Adipose tissue (tissue), 3 donors: ENCODE results near the gene STARD3NL. TPM values are rescaled to one million over a fixed set of nuclear protein-coding genes. Genes with fewer than 3 reads are reported as not detected.
"Not testable (repeated sequence)": the region's sequence is repeated elsewhere in the genome, so short reads cannot be mapped to it uniquely, and the experiment has no call there.

ENCODE experiments used
- H3K27ac ChIP-seq: one replicate; pipeline ENCODE4 v1.5.1; 2013; ENCODE audit warnings: low read depth, low read length
- WGBS, 3 donors: extraction: QIAGEN DNeasy Blood & Tissue Kit; methylation state at CpG; one replicate each; pipeline ENCODE4 v1.1.7; 2013; 5-methylcytosine and 5-hydroxymethylcytosine counted together
- polyA plus RNA-seq, 3 donors: library from polyadenylated mRNA; stranded (reverse); fragments of 200-250 nt; gene quantifications; one replicate each; pipeline ENCODE4 v1.2.3, GENCODE V29; 2013
- donor health status: healthy with polysubstance abuse.
- donor health status: Bipolar disorder and iron deficiency.
- donor health status: healthy.

Gene STARD3NL, protein sequence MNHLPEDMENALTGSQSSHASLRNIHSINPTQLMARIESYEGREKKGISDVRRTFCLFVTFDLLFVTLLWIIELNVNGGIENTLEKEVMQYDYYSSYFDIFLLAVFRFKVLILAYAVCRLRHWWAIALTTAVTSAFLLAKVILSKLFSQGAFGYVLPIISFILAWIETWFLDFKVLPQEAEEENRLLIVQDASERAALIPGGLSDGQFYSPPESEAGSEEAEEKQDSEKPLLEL
- polyA plus RNA-seq, result 10 to 100 TPM; 14.8 to 47.0 (median 31.3) TPM

DNA sequence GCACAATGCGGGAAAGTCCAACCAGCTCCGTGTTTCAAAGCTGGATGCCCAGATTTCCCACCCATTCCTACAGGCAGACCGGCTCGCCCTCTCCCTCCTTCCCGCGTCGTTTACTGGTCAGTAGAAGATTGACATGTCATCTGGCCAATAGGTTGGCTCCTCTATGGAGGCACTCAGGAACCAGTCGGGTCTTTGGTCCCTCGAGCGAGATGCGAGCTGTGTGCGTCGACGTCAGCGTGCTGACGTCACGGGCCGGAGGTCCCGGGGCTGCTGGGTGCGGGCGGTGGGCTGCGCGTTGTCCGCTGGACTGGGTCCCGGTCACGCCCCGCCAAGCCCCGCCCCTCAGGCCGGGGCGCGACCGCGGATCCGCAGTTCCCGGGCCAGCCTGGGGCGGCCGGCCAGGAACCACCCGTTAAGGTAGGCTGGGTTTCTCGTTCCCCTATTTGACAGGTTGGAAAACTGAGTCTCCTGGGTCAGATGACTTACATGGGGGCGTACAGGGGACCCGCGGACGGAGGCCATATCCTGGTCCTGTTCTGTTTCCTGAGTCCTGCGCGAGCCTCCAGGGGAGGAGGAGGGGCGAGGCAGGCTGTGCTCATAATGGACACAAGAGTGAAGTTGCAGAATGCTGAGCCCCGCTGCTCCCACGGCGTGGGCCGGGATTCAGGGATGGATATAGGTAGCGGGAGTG, at the start of gene STARD3NL:
Gene STARD3NL (plus strand): TSS at position 242 of the 691 bp plus-strand sequence. CDS start 29,260 bp downstream, outside the sequence.
- 0% methylated on average over 50 to 51 of the region's 51 CpGs for WGBS, 3 donors
- H3K27ac ChIP-seq, result peak within 1 kb of the TSS; percentile 72

DNA sequence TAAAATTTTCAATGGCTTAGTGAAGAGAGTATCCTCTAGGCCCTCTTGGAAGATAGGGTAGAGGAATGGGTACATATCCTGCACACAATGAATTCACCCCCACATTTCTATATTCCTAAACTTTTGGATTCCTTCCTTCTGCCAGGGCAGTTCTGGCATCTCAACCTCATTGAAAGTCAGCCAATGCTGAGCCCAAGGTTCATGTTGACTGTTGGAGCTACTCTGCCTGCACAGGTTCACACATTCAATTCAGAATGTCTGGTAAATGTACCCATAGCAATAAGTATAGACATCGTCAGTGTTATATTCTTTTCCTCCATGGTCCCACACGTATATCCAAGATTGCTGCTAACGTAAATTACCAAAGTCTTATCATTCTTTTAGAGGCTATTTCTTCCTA, 48.9 kb upstream of the STARD3NL start:
- WGBS, 3 donors, result 87 to 93% (median 88%) methylated on average over 3 of the region's 3 CpGs
- H3K27ac ChIP-seq, result no peak overlapping the region

DNA sequence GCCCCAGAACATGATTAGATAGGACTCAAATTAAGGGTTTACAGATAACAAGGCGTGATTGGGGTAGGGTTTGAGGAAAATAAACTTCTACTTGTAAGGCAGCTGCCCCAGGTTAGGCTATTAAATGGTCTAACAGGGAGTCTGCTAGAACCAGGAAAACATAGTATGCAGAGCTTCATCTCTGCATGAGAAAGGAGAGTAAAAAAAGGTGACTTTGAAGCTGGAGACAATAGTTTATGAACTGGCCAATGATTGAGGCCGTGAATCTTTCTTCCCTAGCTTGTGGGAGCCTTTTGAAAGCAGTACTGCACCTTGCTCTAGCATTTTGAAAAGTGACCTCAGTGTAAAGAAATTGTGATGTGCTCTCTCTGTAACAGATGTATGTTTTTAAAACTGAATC, 48.5 kb upstream of the STARD3NL start:
- 66 to 80% (median 80%) methylated on average over 2 of the region's 2 CpGs for WGBS, 3 donors
- no peak overlapping the region for H3K27ac ChIP-seq

DNA sequence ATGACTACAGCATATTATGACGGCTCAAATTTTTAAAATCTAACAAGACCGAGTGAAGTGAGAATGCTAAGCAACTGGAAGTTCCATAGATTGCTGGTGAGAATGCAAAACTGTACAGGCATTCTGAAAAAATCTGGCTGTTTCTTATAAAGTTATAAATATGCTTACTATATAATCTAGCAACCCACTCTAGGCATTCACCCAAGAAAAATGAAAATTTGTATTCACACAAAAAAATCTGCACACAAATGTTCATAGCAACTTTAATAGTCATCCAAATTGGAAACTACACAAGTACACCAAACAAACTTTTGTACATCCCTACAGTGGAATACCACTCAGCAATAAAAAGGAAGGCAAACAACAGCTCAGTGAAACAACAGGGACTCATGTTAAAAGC, 39.9 kb upstream of the STARD3NL start:
- 79 to 92% (median 90%) methylated on average over 2 of the region's 2 CpGs for WGBS, 3 donors
- H3K27ac ChIP-seq, result no peak overlapping the region

DNA sequence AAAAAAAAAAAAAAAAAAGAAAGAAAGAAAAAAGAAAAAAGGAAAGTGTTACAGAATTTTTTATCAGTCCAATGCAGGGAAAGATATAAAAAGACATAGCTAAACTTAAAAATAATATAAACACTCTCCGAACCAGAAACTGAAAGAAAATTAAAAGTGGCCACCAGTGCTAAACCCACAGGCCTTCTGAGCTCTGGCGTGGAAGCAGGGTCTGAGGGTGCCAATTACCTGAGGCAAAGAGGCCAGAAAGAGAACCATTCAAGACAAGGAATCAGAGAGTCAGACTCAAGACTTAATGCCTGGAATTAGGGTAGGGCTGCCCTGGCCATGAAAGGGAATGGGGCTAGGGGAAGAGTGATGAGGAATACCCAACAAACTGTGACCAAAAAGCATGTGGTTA, 36.9 kb upstream of the STARD3NL start:
- 85 to 87% (median 87%) methylated on average over 2 of the region's 2 CpGs for WGBS, 3 donors
- no peak overlapping the region for H3K27ac ChIP-seq

DNA sequence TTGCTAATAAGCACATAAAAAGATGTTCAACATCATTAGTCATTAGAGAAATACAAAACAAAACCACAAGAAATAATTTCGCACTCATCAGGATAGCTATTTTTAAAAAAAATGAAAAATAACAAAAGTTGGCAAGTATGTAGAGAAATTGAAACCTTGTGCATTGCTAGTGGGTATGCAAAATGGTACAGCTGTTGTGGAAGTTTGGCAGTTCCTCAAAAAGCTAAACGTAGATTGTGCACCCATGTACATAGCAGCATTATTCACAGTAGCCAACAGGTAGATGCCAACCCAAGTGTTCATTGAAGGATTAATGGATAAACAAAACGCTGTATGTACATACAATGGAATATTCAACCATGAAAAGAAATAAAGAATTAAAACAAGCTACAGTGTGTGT, 35.3 kb upstream of the STARD3NL start:
- WGBS, 3 donors, result 75 to 79% (median 78%) methylated on average over 3 of the region's 3 CpGs
- no peak overlapping the region for H3K27ac ChIP-seq

DNA sequence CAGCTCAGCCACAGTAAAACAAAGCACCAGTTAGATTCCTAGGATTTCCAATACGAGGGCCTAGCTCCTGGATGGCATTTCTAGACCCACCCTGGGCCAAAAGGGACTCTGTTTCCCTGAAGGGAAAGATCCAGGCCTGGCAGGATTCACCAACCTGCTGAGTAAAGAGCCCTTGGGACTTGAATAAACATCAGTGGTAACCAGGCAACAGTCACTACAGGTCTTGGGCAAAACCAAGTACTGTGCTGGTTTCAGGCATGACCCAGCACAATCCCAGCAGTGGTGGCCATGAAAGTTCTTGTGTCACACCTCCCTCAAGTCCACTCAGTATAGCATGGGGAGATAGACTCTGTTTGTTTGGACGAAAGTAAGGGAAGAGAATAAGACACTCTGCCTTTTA, 31.0 kb upstream of the STARD3NL start:
- no peak overlapping the region for H3K27ac ChIP-seq
- 59 to 80% (median 79%) methylated on average over 2 of the region's 2 CpGs for WGBS, 3 donors

DNA sequence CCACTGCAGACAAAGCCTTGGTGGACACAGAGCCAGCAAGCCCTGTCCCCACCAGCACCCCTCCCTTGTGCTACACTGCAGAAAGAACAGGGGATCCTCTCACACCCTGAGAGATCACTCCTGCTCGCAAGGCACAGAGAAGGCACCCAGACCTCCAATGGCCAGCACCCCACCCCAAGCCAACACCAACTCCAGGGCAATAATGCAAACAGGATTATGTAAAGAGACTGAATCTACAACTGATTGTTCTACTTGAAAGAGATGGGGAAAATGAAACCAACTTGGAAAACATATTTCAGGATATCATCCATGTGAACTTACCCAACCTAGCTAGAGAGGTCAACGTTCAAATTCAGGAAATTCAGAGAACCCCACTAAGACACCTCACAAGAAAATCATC, 26.5 kb upstream of the STARD3NL start:
- H3K27ac ChIP-seq, result no peak overlapping the region
- 69 to 78% (median 74%) methylated on average over 2 of the region's 2 CpGs for WGBS, 3 donors

DNA sequence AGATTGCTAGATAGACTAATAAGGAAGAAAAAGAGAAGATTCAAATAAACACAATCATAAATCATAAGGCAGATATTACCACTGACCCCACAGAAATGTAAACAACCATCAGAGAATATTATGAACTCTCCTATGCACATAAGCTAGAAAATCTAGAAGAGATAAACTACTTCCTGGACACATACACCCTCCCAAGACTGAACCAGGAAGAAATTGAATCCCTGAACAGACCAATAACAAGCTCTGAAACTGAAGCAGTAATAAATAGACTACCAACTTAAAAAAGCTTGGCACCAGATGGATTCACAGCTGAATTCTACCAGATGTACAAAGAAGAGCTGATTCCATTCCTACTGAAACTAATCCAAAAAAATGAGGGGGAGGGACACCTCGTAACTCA, 24.5 kb upstream of the STARD3NL start:
- H3K27ac ChIP-seq, result no peak overlapping the region
- WGBS, 3 donors, result 58 to 76% (median 67%) methylated on average over 1 of the region's 1 CpG

DNA sequence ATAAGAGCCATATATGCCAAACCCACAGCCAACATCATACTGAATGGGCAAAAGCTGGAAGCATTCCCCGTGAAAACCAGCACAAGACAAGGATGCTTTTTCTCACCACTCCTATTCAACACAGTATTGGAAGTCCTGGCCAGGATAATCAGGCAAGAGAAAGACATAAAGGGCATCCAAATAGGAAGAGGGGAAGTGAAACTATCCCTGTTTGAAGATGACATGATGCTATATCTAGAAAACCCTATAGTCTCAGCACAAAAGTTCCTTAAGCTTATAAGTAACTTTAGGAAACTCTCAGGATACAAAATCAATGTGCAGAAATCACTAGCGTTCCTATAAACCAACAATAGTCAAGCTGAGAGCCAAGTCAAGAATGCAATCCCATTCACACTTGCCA, 23.8 kb upstream of the STARD3NL start:
- H3K27ac ChIP-seq, result no peak overlapping the region
- 59 to 91% (median 72%) methylated on average over 2 of the region's 2 CpGs for WGBS, 3 donors

DNA sequence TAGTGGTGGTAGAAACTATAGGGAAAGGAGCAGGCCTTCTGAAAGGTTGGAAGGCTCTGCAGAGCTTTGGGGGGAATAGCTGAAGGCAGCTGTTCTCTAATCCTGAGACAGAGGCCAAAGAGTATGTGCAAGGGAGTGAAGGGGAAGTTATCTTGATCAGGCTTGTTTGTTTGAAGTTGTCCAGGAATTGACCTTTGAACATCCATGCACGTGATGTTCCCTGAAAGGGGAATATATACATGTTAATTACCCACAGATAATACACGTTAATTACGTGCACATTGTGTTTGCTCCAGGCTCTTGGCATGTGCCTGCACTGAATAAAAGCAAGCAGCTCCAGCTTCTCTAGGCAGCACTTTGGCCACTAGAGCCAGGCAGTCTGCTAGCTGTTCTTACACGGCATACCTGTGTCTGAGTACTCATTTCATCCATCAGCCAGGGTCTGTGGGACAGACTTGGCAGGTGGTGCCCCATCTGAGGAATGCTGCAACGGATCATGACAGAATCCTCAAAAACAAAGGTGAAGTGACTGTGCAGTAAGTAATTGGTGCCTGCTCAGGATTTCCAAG, 18.0 kb upstream of the STARD3NL start:
- WGBS, 3 donors, result 48 to 67% (median 61%) methylated on average over 5 of the region's 5 CpGs

DNA sequence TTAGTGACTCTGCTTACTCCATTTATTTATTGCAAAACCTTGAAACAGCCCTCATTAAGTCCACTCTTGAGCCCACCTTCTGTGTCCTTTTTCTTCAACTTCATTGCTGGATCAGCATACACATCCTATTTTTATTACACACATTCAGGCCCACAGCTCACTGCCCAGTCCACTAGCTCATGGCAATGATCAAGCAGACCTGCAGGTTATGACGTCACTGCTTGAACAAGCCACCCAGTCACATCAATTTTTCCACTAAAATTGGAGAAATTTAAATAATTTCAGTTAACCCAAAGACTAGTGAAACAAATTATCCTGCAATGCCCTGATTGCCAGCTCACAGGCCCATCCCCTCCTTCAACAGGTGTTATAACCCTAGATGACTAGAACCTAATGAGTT, 16.0 kb upstream of the STARD3NL start:
- whole genome bisulfite sequencing, 3 donors, result 78 to 85% (median 79%) methylated on average over 1 of the region's 1 CpG
- H3K27ac ChIP-seq, result no peak overlapping the region

More for the DNA sequence above, 18.0 kb upstream of the STARD3NL start:
- H3K27ac ChIP-seq, result no peak overlapping the region

DNA sequence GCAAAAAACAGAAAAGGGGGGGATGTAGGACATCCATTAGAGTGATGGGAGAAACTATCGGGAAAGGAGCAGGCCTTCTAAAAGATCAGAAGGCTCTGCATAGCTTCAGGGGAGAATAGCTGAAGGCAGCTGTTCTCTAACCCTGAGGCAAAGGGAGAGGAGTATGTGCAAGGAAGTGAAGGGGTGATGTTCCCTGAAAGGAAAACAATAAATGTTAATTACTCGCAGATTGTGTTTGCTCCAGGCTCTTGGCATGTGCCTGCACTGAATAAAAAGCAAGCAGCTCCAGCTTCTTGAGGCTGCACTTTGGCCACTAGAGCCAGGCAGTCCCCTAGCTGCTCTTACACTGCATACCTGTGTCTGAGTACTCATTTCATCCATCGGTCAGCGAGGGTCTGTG, 14.4 kb upstream of the STARD3NL start:
- 70 to 84% (median 79%) methylated on average over 4 of the region's 4 CpGs for WGBS, 3 donors
- H3K27ac ChIP-seq, result no peak overlapping the region

DNA sequence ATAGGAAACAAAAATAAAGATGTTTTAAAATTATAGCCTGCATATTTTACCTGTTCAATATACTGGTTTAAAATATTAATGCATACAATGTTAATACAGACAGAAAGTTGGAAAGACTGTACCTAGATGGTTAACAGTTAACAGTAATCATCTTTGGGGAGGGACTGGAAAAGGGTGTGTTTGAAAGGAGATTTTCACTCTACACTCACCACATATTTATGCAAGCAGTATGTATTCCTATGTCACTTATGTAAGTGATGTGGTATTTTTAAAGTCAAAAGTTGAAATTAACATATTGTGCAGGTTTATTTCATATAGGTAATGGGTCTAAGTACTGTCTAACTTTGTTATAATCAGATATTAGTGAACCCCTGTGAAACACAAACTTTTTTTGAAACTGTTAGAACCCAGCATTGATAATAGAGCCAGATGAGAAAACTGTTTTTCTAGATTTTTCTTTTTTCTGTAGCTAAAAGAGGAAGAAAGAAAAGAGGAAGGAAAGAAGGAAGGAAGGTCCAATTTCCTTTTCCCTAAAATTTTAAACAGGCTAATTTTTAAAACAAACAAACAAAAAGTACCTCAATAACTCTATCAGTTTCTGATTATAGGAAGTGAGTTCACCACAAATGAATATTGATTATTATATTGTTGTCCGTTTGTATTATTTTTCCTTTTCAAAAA, 9.0 kb upstream of the STARD3NL start:
- H3K27ac ChIP-seq, result no peak overlapping the region
- WGBS, 3 donors, result 60 to 82% (median 78%) methylated on average over 1 of the region's 1 CpG

DNA sequence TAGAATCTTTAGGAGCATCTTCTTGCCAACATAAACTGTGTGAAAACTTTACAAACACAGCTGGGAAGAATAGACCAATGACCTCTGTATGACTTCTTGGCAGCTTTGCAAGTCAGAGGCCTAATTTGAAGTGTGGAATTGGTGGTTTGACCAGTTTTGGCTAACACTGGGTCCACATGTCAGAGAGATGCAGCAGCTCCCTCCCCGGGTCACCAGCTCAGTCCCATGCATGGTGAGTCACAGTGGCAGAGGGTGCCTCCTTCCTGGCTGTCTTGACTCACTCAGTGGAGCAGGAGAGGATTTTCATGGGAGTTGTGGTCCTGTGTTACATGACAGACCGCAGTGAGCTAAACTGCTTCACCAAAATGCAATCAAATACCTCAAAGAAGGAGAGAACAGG, 8.2 kb upstream of the STARD3NL start:
- 66 to 81% (median 68%) methylated on average over 2 of the region's 2 CpGs for WGBS, 3 donors

DNA sequence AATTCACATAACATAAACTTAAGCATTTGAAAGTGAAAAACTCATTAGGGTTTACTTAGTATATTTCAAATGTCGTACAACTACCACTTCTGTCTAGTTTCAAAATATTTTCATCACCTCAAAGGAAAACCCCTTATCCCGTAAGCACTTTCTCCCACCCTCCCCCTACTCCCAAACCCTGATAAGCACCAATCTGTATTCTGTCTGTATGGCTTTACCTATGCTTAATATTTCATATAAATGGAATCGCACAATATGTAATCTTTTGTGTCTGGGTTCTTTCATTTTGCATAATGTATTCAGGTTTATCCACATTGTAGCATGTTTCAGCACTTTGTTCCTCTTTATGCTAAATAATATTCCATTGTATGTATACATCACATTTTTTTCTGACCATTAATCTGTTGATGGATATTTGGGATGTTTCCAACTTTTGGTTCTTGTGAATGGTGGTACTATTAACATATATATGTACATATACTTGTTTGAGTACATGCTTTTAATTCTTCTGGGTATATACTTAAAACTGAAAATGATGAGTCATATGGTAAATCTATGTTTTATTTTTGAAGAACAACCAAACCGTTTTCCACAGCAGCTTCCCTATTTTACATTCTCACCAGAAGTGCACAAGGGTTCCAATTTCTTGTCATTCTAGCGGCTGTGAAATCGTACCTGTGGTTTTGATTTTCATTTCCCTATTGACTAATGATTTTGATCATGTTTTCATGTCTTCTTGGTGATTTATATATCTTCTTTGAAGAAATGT, 6.2 kb upstream of the STARD3NL start:
- H3K27ac ChIP-seq, result no peak overlapping the region
- 55 to 72% (median 64%) methylated on average over 6 of the region's 6 CpGs for WGBS, 3 donors

More for the DNA sequence above, 8.2 kb upstream of the STARD3NL start:
- no peak overlapping the region for H3K27ac ChIP-seq

DNA sequence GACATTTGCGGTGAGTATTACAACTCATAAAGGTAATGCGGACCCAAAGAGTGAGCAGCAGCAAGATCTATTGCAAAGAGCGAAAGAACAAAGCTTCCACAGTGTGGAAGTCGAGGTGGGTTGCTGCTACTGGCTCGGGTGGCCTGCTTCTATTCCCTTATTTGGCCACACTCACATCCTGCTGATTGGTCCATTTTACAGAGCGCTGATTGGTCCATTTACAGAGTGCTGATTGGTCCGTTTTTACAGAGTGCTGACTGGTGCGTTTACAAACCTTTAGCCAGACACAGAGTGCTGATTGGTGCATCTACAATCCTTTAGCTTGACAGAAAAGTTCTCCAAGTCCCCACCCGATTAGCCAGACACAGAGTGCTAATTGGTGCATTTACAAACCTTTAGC, 2.5 kb upstream of the STARD3NL start:
- WGBS, 3 donors, result 89 to 96% (median 96%) methylated on average over 9 of the region's 9 CpGs

DNA sequence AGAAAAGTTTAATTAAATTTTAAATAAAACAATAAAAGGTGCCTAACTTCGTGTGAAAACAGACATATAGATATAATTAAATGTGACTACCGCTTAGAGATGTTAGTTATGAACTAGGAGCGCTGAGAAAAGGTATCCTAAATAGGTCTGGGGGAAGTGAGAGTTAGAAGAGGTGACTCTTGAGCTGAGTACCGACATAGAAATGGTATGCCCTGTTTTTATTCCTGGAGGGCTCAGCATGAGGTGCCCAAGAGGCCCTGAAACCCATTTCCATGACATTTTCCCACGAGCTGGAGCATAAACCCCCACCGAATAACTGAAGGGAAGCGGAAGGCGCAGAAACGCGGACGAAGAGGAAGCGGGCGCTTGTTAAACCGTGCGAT, 433 bp upstream of the STARD3NL start:
- WGBS, 3 donors, result 4 to 5% (median 4%) methylated on average over 15 of the region's 15 CpGs
- peak overlapping the region; percentile 72 for H3K27ac ChIP-seq

More for the DNA sequence above, 2.5 kb upstream of the STARD3NL start:
- H3K27ac ChIP-seq, result not testable (repeated sequence)
